Measurements from ENCODE around the gene ZMYND8.

GRCh38 chr20:47287609-47288144 is 68.8 kb downstream of the ZMYND8 start:
- TF ChIP-seq CTCF (IDR thresholded peaks at IDR 0.05), result no peak
- TF ChIP-seq POLR2A (IDR thresholded peaks at IDR 0.05), result no peak

All from testis (tissue), 2 donors.